22Rv1 (cell line): ENCODE data around the gene HEG1.

Experiments
- H3K27ac ChIP-seq: fragments of 450-650 bp; 2 replicates; pipeline ENCODE4 v1.5.1; 2017
- CTCF ChIP-seq: fragments of 450-650 bp; IDR thresholded peaks from 2 replicates; pipeline ENCODE4 v1.5.1; 2017; ENCODE audit warnings: mild to moderate bottlenecking
- ZFX ChIP-seq: fragments of 450-650 bp; IDR thresholded peaks from 2 replicates; pipeline ENCODE4 v1.6.1; 2017; ENCODE audit warnings: antibody characterized with exemption, borderline replicate concordance

Gene HEG1

GRCh38 chr3:125002414-125003368 lies 53.1 kb downstream of the HEG1 start:
- no peak overlapping the region for H3K27ac ChIP-seq

GRCh38 chr3:125001557-125002413 lies 54.0 kb downstream of the HEG1 start:
- TF ChIP-seq CTCF (no peak), ZFX (no peak)
- no peak overlapping the region for H3K27ac ChIP-seq

More at GRCh38 chr3:125002414-125003368, 53.1 kb downstream of the HEG1 start:
- TF ChIP-seq ZFX (no peak), CTCF (no peak)

GRCh38 chr3:125000661-125001060 lies 55.1 kb downstream of the HEG1 start:
- TF ChIP-seq ZFX = no peak
- TF ChIP-seq CTCF = no peak
- no peak overlapping the region for H3K27ac ChIP-seq

- TF ChIP-seq ZFX (no peak), CTCF (no peak)
- no peak overlapping the region for H3K27ac ChIP-seq
Measured at GRCh38 chr3:124999897-125000435, 55.8 kb downstream of the HEG1 start.

- no peak overlapping the region for H3K27ac ChIP-seq
- TF ChIP-seq ZFX (no peak), CTCF (no peak)
Measured at GRCh38 chr3:124999317-124999716, 56.5 kb downstream of the HEG1 start.

GRCh38 chr3:124998247-124998630 lies 57.6 kb downstream of the HEG1 start:
- H3K27ac ChIP-seq = no peak overlapping the region
- no peak for TF ChIP-seq ZFX
- TF ChIP-seq CTCF = no peak
